ENCODE results near the gene SDHAF1.

The SDHAF1 gene

DNA sequence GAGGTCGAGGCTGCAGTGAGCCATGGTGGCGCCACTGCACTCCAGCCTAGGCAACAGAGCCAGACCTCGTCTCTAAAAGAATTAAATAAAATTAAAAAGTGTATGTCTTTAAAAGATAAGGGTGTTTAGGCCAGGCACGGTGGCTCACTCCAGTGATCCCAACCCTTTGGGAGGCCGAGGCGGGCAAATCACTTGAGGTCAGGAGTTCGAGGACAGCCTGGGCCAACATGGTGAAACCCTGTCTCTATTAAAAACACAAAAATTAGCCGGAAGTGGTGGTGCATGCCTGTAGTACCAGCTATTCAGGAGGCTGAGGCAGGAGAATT lies 7.5 kb upstream of the SDHAF1 start:
- DNase-seq = no peak

DNA sequence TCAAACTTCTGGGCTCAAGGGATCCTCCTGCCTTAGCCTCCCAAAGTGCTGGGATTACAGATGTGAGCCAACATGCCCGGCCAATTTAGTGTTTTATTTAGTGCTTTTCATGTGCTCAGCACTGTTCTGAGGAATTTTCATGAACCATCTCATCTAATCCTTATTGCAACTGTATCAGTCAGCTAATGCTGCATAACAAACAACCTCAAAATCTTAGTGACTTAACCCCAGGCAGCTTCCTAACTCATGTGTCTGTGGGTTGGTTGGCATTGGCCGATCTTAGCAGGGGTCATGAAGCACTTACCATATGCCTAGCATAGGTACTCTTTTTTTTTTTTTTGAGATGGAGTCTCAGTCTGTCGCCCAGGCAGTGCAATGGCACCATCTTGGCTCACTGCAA lies 6.2 kb upstream of the SDHAF1 start:
- no peak for DNase-seq

DNA sequence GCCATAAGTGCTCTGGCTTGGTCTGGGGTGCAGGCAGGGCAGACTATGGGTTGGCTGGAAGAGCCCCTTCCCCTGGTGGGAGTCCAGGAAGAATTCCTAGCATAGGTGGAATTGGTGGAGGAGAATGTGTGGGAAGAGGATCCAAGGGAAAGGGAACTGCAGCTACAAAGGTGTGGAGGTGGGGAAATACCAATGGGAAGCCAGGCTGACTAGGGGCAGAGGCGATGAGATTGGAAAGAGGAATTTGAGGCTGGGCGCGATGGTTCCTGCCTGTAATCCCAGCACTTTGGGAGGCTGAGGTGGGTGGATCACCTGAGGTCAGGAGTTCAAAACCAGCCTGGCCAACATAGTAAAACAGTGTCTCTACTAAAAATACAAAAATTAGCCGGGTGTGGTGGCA lies 4.8 kb upstream of the SDHAF1 start:
- DNase-seq = no peak

DNA sequence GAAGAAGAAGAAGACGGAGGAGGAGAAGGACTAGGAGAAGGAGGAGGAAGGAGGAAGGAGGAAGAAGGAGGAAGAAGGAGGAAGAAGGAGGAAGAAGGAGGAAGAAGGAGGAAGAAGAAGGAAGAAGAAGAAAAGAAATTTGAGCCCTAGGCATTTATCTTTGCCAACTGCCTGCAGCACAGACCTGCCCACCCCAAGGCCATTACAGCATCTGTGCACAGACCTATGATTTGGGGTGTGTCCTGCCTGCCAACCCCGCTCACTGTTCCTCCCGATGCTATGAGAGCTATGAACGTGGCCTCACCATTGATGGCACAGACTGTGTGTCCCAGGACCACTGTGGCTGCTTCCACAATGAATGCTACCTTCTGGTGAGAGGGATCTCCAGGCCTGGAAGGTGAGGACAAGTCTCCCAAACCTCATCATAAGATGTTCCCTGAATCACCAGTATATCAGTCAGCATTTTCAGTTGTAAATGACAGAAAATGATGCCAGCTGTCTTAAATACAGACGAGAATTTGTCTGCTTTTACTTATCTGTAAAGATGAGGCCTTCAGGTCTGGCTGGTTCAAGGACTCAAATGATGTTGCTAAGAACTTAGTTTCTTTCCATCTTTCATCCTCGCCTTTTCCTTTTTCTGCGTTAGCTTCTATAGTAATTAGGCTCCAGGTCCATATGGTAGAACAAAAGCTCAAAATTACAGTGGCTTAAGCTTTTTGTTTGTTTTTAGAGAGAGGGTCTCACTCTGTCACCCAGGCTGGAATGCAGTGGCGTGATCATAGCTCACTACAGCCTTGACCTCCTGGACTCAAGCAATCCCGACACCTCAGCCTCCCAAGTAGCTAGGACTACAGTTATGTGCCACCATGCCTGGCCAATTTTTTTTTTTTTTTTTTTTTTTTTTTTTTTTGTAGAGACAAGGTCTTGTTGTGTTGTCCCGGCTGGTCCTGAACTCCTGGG lies 3.9 kb upstream of the SDHAF1 start:
- DNase-seq = no peak

DNA sequence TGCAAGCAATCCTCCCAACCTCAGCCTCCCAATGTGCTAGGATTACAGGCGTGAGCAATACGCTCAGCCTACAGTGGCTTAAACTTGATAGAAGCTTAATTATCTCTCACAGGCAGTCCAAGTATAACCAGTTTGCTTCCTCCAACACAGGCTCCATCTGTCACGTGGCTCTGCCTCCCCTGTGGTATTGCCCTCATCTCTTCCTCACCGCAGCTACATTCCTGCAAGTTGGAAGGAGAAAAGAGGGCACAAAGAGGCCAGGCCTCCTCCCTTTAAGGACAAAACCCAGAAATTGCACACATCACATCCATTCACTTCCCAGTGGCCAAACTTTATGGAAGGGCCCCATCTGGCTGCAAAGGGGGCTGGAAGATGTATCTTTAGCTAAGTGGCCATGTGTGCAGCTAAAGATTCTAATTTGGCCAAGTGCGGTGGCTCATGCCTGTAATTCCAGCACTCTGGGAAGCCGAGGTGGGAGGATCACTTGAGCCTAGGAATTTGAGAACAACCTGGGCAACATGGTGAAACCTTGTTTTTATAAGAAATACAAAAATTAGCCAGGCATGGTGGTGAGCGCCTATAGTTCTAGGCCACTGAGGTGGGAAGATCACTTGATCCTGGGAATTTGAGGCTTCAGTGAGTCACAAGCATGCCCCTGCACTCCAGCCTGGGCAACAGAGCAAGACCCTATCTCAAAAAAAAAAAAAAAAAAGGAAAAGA lies 3.1 kb upstream of the SDHAF1 start:
- no peak for DNase-seq

DNA sequence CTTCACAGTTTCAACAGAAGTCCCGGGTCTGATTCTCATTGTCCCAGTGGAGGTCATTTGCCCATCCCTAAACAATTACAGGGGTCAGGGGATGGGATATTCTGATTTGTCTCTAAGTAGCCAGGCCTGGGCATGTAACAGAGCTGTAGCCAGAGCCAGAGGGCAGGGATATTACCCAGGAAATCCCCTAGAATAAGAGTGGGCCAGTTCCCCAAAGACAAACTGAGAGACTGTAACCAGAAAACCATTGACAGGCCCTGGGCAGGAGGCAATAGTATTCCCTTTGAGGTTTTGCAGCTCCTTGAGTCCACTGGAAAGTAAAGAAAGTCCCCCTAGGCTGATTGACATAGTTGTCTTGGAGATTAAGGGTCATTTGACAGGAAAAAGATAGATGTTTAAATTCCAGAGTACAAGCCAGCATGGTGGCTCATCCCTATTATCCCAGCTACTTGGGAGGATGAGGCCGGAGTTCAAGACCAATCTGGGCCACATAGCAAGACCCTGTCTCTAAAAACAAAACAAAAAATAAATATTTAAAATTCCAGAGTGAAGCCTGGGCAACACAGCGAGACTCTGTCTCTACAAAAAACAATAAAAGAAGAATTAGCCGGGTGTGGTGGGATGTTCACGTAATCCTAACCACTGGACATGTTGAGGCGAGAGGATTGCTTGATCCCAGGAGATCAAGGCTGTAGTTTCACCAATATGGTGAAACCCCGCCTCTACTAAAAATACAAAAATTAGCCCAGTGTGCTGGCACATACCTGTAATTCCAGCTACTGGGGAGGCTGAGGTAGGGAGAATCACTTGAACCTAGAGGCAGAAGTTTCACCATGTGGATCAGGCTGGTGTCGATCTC lies 1.9 kb upstream of the SDHAF1 start:
- DNase-seq = no peak

DNA sequence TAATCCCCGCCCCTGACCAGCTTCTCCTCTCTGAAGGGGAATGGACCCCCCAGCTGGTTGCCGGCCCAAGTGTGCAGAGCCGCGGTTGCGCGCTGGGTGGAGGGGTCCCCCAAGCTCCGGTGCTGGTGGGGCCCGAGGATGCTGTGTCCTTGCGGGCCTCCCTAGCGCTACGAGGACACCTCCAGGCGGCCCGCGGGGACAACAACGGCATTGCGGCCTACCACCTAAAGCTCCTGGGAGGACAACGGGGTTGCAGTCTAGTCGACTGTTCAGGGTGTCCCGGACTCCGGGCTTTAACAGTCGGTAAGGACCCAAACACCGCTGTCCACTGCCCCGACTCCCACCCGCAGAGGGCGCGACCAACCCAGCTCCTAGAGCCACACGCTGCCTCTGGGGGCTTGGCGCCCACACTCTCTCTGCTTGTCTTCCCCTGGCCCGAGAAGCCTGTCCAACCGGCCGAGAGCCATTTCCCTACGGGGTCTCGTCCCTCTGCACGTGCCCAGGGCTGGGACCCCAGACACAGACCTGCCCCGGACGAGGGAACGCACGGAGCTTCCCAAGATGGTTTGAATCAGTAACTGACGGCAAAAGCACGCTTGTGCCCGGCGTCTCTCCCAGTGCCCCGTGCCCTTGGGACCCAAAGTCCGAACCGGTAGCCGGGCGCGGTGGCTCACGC lies 927 bp upstream of the SDHAF1 start:
- no peak for DNase-seq

DNA sequence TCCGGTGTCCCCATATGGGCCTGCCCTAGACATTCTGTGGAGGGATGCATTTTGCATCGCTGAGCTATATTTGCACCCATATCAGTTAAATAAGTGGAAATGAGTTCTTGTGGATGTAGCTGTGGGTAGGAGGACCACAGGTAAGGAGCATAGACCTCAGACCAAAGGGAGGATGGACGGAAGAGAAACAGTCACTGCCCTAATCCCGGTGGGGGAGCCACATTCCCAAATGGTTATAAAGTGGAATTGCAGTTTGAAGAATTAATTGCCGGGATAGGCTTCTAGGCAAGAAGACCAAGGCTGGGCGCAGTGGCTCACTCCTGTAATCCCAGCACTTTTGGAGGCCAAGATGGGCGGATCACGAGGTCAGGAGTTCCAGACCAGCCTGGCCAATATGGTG lies 1.8 kb downstream of the SDHAF1 start:
- DNase-seq = no peak

DNA sequence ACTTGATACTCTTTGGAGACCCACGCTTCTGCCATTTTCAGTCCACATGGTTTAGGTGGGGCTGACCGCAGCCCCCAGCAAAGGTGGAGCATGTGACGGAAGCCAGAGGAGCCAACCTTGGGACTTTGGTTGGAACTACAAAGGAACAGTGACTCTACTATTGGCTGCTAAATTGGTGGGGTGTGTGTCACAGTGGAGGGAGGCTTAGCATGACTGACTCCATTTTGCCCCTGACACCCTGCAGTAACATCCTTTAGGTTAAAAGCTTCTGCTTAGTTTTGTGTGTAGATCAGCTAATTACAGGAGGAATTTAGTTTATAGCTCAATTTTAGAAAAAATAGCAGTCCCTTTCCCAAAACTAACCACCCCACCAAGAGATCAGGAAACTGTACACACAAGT lies 6.6 kb downstream of the SDHAF1 start:
- DNase-seq = no peak

DNA sequence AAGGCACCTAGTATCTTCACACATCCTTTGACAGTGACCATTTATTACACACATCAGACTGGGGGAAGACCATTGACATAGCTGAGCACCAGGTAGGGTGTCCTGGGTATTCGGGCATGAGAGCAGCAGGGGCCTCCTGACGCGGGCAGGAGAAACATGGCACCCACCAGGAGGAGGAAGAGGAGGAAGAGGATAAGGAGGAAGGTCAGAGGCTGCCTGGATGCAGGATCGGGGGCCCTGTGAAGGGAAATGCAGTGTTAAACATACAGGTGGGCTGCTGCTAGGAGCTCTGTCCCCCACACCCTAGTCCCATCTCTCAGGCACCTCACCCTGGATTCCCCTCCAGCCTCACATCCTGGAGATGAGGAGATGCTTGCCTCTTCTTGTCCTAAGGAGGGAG lies 8.3 kb downstream of the SDHAF1 start:
- no peak for DNase-seq

DNA sequence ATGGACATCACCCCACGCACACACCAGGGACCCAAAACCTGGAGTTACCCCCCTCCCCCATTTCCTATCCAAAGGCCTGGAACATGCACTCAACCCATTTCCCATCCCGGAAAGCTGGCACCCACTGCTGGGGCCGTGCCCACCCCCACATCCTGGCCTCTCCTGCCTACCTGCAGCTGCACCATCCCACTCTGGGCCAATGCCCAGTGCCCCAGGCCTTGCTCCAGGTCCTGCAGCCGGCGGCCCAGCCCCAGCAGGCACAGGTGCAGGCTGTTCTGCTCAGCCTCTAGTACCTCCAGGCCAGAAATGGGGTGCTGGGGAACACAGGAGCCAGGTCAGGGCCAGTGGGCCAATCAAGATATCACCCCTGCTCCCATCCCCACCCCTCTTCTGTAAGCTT lies 12.0 kb downstream of the SDHAF1 start:
- no peak for DNase-seq

DNA sequence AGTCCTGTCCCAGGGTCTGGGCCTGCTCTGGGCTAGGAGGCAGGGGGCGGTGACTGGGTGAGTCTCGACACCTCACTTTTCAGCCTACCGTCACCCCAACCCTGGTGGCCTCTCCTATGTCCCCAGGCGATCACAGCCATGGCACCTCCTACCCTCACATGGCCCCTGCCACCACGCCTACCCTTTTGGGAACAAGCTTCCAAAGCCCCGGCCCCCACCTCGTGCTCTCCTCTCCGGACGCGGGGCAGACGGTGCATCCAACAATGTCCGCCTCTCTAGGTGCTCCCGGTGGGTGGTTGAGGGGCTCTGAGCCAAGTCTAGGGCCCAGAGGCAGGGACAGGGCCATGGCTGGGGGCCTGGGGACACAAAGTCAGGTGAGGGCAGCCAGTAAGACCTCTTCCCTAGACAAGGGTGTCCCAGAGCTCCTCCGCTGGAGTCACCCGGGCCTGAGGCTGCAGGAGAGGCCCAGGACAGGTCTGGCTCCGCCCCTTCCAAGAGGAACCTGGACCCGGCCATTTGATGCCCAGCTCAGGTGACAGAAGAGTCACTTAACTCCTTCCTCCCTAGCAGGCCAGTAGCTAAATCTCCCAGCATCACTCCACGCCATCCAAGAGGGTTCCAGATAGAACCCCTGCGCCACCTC lies 13.5 kb downstream of the SDHAF1 start, which contains the start of gene SYNE4:
Gene SYNE4 (minus strand): TSS at position 478 of the 643 bp plus-strand sequence. CDS start 132 bp downstream, at position 346.
- no peak for DNase-seq

DNA sequence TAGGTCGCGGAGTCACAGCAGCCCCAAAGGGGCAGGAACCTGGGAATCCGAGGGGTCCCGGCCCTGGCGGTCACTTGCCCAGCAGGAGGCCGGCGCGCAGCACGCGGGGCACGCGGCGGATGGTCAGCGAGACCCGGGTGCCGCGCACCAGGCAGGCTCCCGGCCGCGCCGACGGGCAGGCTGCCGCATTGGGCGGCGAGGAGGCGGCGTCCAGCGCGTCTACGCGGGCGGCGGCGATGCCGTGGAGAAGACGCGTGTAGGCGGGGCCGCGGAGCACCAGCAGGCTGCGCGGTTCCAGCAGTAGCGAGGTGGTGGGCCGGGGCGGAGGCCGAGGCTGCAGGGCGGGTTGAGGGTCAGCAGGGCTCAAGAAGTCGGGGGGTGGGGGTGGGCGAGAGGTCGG lies 14.2 kb downstream of the SDHAF1 start:
- DNase-seq = peak; percentile 29 to 40

DNA sequence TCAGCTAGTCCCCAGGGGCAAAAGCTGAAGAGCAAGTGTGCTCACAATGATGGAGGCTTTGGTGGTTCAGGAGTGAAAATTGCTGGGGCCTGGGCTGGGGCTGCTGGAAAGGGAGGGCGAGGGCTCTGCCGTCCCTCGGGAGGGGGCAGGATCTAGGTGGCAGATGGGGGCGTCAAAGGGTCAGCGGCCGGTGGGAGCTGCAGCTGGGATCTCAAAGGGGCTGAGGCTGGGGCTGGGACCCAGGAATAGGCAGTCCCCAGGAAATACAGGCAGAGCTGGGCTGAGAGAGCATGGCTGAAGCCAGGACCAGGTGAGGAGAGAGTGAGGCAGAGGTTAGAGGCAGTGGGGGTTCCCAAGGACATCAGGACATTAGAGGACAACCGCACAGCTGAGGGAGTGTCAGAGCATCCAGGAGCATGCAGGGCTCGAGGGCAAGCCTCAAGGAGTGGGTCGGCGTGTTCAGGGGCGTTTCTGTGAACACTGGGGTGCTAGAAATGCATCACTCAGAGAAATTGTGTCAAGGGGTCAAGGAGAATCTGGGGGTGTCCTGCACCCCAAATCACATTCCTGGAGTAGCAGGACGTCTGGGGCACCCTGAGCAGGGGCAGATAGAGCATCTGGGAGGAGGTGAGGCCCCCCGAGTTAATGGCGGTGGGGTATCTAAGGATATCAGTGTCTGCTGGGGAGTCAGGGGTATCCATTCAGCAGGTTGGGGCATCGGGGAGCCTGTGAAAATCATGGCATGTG lies 14.8 kb downstream of the SDHAF1 start:
- no peak for DNase-seq

DNA sequence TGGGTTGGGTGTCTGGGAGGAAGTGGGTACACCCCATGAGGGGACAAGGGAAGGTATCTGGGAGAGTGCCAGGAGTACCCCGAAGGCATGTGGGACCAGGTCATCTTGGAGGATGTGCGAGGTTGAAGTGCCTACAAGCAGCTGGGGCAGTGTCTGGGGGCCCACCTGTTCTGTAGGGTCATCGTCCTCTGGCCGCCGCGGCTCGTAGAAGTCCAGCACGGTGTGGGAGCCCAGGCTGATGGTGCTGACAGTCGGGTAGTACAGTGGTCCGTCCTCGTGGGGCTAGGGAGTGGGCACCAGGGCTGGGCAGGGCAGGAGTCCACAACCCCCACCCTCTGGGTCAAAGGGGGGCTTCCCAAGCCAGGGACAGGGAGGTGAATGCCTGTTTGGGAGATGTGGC lies 15.4 kb downstream of the SDHAF1 start:
- DNase-seq = no peak

DNA sequence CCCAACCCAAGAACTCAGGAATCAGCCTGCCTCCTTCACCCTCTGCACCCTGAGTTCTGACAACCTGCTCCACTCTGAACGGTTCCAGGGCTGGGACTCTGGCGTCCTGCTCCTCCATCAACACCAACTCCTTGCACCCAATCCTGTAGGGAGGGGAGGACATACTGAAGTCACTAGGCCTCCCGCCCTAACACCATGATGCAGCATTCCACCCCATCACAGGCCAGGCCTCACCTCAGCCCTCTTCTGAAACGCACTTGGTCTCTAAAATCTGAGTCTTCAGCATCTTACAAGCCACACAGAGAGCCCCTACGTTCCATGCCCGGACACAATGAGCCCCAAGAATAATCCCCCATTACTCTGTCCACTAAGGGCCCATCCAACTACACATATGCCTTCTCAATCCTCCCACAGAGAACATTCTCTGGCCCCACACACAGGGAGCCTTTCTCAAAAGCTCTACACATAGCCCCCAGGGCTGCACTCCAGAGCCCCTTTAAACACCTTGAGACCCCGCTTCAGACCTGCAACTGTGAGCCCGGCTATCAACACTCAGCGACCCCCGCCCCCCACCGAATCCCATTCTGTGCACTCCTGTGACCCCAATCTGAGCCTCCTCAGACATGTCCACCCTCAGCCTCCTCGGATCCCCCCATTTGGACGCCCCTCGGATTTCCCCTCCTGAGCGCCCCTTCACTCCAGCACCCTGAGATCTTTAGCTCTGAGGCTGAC lies 18.5 kb downstream of the SDHAF1 start:
- no peak for DNase-seq

DNA sequence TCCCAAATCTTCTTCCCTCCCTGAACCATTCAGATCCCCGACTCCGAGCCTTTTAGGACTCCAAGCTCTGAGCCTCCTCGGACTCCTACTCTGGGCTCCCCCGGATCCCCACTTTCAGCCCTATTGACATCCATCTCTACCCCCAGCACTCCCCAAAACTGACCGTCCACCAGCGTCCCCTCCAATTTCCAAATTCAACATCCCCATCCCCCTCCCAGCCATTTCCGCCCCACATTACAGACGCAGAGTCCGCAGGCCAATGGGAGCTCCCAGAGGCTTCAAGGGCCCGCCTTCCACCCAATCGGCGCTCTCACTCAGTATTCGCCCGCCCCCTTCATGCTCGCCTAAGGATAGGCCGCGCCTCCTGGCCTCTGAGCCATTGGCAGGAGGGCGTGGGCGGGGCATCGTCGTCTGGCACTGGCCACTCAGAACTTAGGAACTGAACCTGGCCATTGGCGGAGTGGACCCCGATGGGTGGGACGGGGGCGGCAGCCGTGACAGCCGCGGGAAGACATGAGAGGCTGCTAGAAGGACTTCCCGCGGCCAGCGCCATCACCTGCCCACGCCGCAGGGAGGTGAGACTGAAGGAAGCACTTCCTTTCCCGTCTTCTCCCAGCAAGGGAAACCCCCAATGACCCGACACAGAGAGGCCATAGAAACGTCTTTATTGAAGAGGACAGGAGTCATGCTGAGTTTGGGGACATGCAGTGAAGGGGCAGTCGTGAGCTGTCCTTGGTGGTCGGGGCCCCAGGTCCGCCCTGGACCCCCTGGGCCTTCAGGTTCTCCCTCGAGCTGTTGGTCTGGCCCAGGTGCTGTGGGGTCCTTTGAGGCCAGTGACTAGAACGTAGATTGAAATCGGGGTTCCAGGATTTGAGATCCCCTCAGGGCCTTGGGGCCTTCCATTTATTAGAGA lies 19.3 kb downstream of the SDHAF1 start, which contains the start of gene ALKBH6:
Gene ALKBH6 (minus strand): TSS at position 202 of the 913 bp plus-strand sequence. CDS start 816 bp downstream, outside the sequence.
- DNase-seq = peak; percentile 99 to 100

DNA sequence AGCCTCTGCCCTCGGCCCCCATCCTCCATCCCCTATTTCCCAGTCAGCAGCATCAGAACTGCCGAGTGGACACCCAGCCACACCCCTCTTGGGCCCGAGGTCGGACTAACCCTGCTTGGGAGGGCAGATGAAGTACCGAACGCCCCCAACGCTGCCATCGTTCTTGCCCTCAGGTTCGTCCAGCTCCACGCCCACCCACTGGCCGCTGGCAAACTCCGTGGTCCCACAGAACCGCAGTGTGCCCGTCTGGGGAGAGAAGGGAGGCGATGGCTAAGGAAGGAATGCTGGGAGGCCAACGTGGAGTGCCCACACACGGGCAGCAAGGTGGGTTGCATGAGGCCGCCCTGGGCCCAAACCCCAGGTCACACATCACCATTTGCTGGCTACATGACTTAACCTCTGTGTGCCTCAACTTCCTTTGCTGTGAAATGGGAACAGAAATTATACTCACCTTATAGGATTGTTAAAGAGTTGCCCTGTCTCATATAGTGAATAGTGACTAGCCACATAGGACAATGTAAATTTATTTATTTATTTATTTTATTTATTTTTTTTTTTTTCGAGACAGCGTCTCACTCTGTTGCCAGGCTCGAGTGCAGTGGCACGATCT lies 24.2 kb downstream of the SDHAF1 start:
- no peak for DNase-seq

DNA sequence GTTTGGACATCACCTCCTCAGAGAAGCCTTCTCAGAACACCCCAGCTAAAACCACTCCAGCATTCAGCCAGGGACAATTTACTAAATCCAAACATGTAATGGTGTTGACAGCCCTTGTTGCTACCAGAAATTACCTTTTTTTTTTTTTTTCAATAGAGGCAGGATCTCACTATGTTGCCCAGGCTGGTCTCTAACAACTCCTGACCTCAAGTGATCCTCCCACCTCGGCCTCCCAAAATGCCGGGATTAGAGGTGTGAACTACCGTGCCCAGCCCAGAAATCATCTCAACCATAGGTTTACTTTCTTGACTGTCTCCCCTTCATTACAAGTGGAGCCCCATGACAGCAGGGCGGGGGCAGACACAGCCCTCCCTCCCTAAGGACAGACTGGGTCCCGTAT lies 28.4 kb downstream of the SDHAF1 start:
- DNase-seq = no peak

Measured in activated CD4-positive, alpha-beta T cell treated with anti-CD3 and anti-CD28 coated beads for 4 hours (primary cell).